ENCODE results near the gene RPLP1. TPM values are rescaled to one million over a fixed set of nuclear protein-coding genes. Genes with fewer than 3 reads are reported as not detected.

Gene RPLP1
- total and polyA plus RNA-seq, 8 donors = 578 to 1,123 (median 736) TPM

GRCh38 chr15:69434238-69434637, 18.4 kb upstream of the RPLP1 start:
- 95% methylated on average over 5 of the region's 5 CpGs for WGBS, 2 donors
- no peak for TF ChIP-seq CTCF (IDR thresholded peaks at IDR 0.05)

GRCh38 chr15:69434679-69435078, 17.9 kb upstream of the RPLP1 start:
- Histone ChIP-seq H3K27ac (no peak overlapping the region), H3K36me3 (no peaks in the 10 kb centered on the region), H3K27me3 (peaks cover 0 to 5% (median 0%) of the 10 kb centered on the region in 4 donors), H3K9me3 (no peaks in the 10 kb centered on the region), H3K4me3 (no peak overlapping the region), H3K4me1 (no peaks in the 10 kb centered on the region)
- FAIRE-seq (no peak), DNase-seq (no peak), ATAC-seq (no peak)
- 98% methylated on average over 18 of the region's 18 CpGs for WGBS, 2 donors
- intact Hi-C loops (cut with DNase I) = no loop called here
- TF ChIP-seq CTCF (IDR thresholded peaks at IDR 0.05) = no peak

More at GRCh38 chr15:69434238-69434637, 18.4 kb upstream of the RPLP1 start:
- no peak overlapping the region for H3K4me3 ChIP-seq
- ATAC-seq = no peak
- H3K27me3 ChIP-seq = peaks cover 0 to 3% (median 0%) of the 10 kb centered on the region in 4 donors
- no peaks in the 10 kb centered on the region for H3K36me3 ChIP-seq
- no peak for DNase-seq
- no peak for FAIRE-seq
- H3K27ac ChIP-seq = no peak overlapping the region
- H3K4me1 ChIP-seq = no peaks in the 10 kb centered on the region
- intact Hi-C loops (cut with DNase I) = no loop called here
- H3K9me3 ChIP-seq = no peaks in the 10 kb centered on the region

- FAIRE-seq = no peak
- no peak for TF ChIP-seq CTCF (IDR thresholded peaks at IDR 0.05)
- no peak for DNase-seq
- no peaks in the 10 kb centered on the region for H3K4me1 ChIP-seq
- ATAC-seq = no peak
- intact Hi-C loops (cut with DNase I) = no loop called here
- H3K4me3 ChIP-seq = no peak overlapping the region
- WGBS, 2 donors = 96 to 97% methylated on average over 4 of the region's 4 CpGs
- H3K27ac ChIP-seq = no peak overlapping the region
- peaks cover 0 to 5% (median 0%) of the 10 kb centered on the region in 4 donors for H3K27me3 ChIP-seq
- H3K36me3 ChIP-seq = no peaks in the 10 kb centered on the region
- H3K9me3 ChIP-seq = no peaks in the 10 kb centered on the region
Observed at GRCh38 chr15:69435985-69436384, 16.6 kb upstream of the RPLP1 start.

- ATAC-seq = no peak
- WGBS, 2 donors = 95 to 99% methylated on average over 4 of the region's 4 CpGs
- Histone ChIP-seq H3K27me3 (peaks cover 0 to 5% (median 0%) of the 10 kb centered on the region in 4 donors), H3K9me3 (no peaks in the 10 kb centered on the region), H3K4me3 (no peak overlapping the region), H3K27ac (no peak overlapping the region), H3K4me1 (no peaks in the 10 kb centered on the region), H3K36me3 (no peaks in the 10 kb centered on the region)
- no peak for DNase-seq
- intact Hi-C loops (cut with DNase I) = no loop called here
- no peak for TF ChIP-seq CTCF (IDR thresholded peaks at IDR 0.05)
- no peak for FAIRE-seq
Observed at GRCh38 chr15:69436951-69437350, 15.7 kb upstream of the RPLP1 start.

- no peak overlapping the region for H3K4me3 ChIP-seq
- H3K27me3 ChIP-seq = peaks cover 0 to 5% (median 0%) of the 10 kb centered on the region in 4 donors
- no peak for FAIRE-seq
- intact Hi-C loops (cut with DNase I) = no loop called here
- WGBS, 2 donors = 93% methylated on average over 4 of the region's 4 CpGs
- DNase-seq = no peak
- H3K36me3 ChIP-seq = no peaks in the 10 kb centered on the region
- no peak overlapping the region for H3K27ac ChIP-seq
- H3K9me3 ChIP-seq = no peaks in the 10 kb centered on the region
- no peak for TF ChIP-seq CTCF (IDR thresholded peaks at IDR 0.05)
- ATAC-seq = no peak
- H3K4me1 ChIP-seq = no peaks in the 10 kb centered on the region
Observed at GRCh38 chr15:69439623-69440022, 13.0 kb upstream of the RPLP1 start.
